ENCODE measurements around the gene RCN2.

GRCh38 chr15:76976572-76977270 lies 45.2 kb downstream of the RCN2 start:
- TF ChIP-seq POLR2A (IDR thresholded peaks at IDR 0.05) (no peak), CTCF (IDR thresholded peaks at IDR 0.05) (no peak), POLR2AphosphoS5 (IDR thresholded peaks at IDR 0.05) (no peak)

Data from gastroesophageal sphincter (tissue), 3 donors.